SU-DHL-6 (cell line): Measurements from ENCODE around the gene LRRK1.

Experiments used
- H2AFZ ChIP-seq: fragments of 200-600 bp; sonication (generic); 2 replicates; pipeline ENCODE4 v1.6.1; 2014; ENCODE audit warnings: low read depth, mild to moderate bottlenecking, moderate library complexity, mixed read lengths, antibody characterized with exemption, low read length; ENCODE audit not compliant: severe bottlenecking
- H3F3A ChIP-seq: fragments of 200-600 bp; shearing (Covaris generic); 2 replicates; pipeline ENCODE4 v1.6.0; 2016; ENCODE audit warnings: antibody characterized with exemption, mild to moderate bottlenecking; ENCODE audit not compliant: insufficient read depth
- H3K27ac ChIP-seq: fragments of 200-600 bp; sonication (generic); 2 replicates; pipeline ENCODE4 v1.5.1; 2016; ENCODE audit warnings: low read depth, mild to moderate bottlenecking, low read length, moderate library complexity, mixed read lengths
- H3K27me3 ChIP-seq: fragments of 200-600 bp; sonication (generic), shearing (Covaris generic); 2 replicates; pipeline ENCODE4 v1.6.0; 2014; ENCODE audit warnings: mild to moderate bottlenecking, low read length
- H3K36me3 ChIP-seq: fragments of 200-600 bp; sonication (generic); 2 replicates; pipeline ENCODE4 v1.6.1; 2014; ENCODE audit warnings: mild to moderate bottlenecking, low read length, mixed read lengths
- H3K4me2 ChIP-seq: fragments of 300-600, 200-600 bp; shearing (Covaris generic), sonication (generic); 2 replicates; pipeline ENCODE4 v1.6.0; 2014; ENCODE audit warnings: low read length, low read depth, mild to moderate bottlenecking; ENCODE audit not compliant: poor library complexity, severe bottlenecking
- H3K4me3 ChIP-seq: fragments of 200-600 bp; sonication (generic); 2 replicates; pipeline ENCODE4 v1.5.1; 2014; ENCODE audit warnings: antibody characterized with exemption, low read length, mild to moderate bottlenecking, mixed read lengths; ENCODE audit not compliant: insufficient read depth, poor library complexity, severe bottlenecking
- H3K79me2 ChIP-seq: fragments of 200-600 bp; sonication (generic); 2 replicates; pipeline ENCODE4 v1.6.1; 2014; ENCODE audit warnings: mild to moderate bottlenecking, low read length, moderate library complexity; ENCODE audit not compliant: insufficient read depth
- H3K9ac ChIP-seq: fragments of 200-600 bp; sonication (generic); 2 replicates; pipeline ENCODE4 v1.7.0; 2014; ENCODE audit warnings: mild to moderate bottlenecking, low read length
- H3K9me2 ChIP-seq: fragments of 200-600 bp; sonication (generic); replicated peaks from 2 replicates; pipeline ENCODE4 v1.6.1; 2014; ENCODE audit warnings: low read length; ENCODE audit not compliant: insufficient read depth
- H3K9me3 ChIP-seq: fragments of 200-600 bp; sonication (generic); 2 replicates; pipeline ENCODE4 v1.6.1; 2014; ENCODE audit warnings: low read length, mixed read lengths; ENCODE audit not compliant: insufficient read depth
- H4K20me1 ChIP-seq: fragments of 200-600 bp; sonication (generic); 2 replicates; pipeline ENCODE4 v1.6.1; 2014; ENCODE audit warnings: low read depth, mild to moderate bottlenecking, antibody characterized with exemption, low read length, moderate library complexity, mixed read lengths
- EZH2phosphoT487 ChIP-seq: fragments of 200-600 bp; sonication (generic), shearing (Covaris generic); conservative IDR thresholded peaks from 2 replicates; pipeline ENCODE4 v1.6.1; 2018; ENCODE audit warnings: mild to moderate bottlenecking, antibody characterized with exemption, low read length, moderate library complexity, mixed read lengths
- TF ChIP-seq, protein P1 (sequence below): fragments of 200-600 bp; sonication (generic); IDR thresholded peaks from one replicate; pipeline ENCODE4 v1.5.1; 2017; ENCODE audit warnings: antibody characterized with exemption, mild to moderate bottlenecking, low read length, moderate library complexity; ENCODE audit not compliant: insufficient read depth, poor library complexity, severe bottlenecking

Gene LRRK1

GRCh38 chr15:100918690-100919480 is at the start of gene LRRK1:
Gene LRRK1 (plus strand): TSS chr15:100919357. CDS start chr15:100924633, 5,276 bp downstream.
- TF ChIP-seq EZH2phosphoT487: no peak
- TF ChIP-seq, protein P1, sequence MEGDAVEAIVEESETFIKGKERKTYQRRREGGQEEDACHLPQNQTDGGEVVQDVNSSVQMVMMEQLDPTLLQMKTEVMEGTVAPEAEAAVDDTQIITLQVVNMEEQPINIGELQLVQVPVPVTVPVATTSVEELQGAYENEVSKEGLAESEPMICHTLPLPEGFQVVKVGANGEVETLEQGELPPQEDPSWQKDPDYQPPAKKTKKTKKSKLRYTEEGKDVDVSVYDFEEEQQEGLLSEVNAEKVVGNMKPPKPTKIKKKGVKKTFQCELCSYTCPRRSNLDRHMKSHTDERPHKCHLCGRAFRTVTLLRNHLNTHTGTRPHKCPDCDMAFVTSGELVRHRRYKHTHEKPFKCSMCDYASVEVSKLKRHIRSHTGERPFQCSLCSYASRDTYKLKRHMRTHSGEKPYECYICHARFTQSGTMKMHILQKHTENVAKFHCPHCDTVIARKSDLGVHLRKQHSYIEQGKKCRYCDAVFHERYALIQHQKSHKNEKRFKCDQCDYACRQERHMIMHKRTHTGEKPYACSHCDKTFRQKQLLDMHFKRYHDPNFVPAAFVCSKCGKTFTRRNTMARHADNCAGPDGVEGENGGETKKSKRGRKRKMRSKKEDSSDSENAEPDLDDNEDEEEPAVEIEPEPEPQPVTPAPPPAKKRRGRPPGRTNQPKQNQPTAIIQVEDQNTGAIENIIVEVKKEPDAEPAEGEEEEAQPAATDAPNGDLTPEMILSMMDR: no peak
- Histone ChIP-seq H2AFZ (peak within 1 kb of the TSS; percentile 10), H3F3A (peaks cover 40% of the 10 kb centered on the region), H4K20me1 (no peaks in the 10 kb centered on the region), H3K79me2 (peaks cover 74% of the 10 kb centered on the region), H3K9me3 (no peaks in the 10 kb centered on the region), H3K27me3 (no peaks in the 10 kb centered on the region), H3K9me2 (no peaks in the 10 kb centered on the region), H3K27ac (peak within 1 kb of the TSS; percentile 98), H3K4me2 (peak within 1 kb of the TSS; percentile 95), H3K4me3 (peak within 1 kb of the TSS; percentile 89), H3K9ac (peak within 1 kb of the TSS; percentile 98), H3K36me3 (peaks cover 32% of the 10 kb centered on the region)

- TF ChIP-seq, protein P1: peak; percentile 63
- TF ChIP-seq EZH2phosphoT487: no peak
- no peaks in the 10 kb centered on the region for H3K79me2 ChIP-seq
- H3K9me2 ChIP-seq: no peaks in the 10 kb centered on the region
- H3K4me3 ChIP-seq: no peak overlapping the region
- peaks cover 5% of the 10 kb centered on the region; the same call in 1 of the 2 replicates for H3K27me3 ChIP-seq
- no peak overlapping the region for H2AFZ ChIP-seq
- no peak overlapping the region for H3K4me2 ChIP-seq
- no peaks in the 10 kb centered on the region for H3K36me3 ChIP-seq
- H3K9ac ChIP-seq: no peak overlapping the region
- H3F3A ChIP-seq: no peaks in the 10 kb centered on the region
- no peak overlapping the region for H3K27ac ChIP-seq
- no peaks in the 10 kb centered on the region for H4K20me1 ChIP-seq
- H3K9me3 ChIP-seq: peaks cover 10% of the 10 kb centered on the region; the same call in 1 of the 2 replicates
These were observed 46.0 kb upstream of the LRRK1 start for GRCh38 chr15:100873029-100873677.

GRCh38 chr15:100875495-100875894 is 43.7 kb upstream of the LRRK1 start:
- H3K27ac ChIP-seq: no peak overlapping the region
- H3K36me3 ChIP-seq: no peaks in the 10 kb centered on the region
- no peaks in the 10 kb centered on the region for H3K27me3 ChIP-seq
- no peak overlapping the region for H3K9ac ChIP-seq
- H3K4me2 ChIP-seq: no peak overlapping the region
- no peaks in the 10 kb centered on the region for H3K79me2 ChIP-seq
- no peaks in the 10 kb centered on the region for H3K9me2 ChIP-seq
- H3K4me3 ChIP-seq: no peak overlapping the region
- no peak for TF ChIP-seq EZH2phosphoT487
- TF ChIP-seq, protein P1: no peak
- no peaks in the 10 kb centered on the region for H4K20me1 ChIP-seq
- H2AFZ ChIP-seq: no peak overlapping the region
- H3K9me3 ChIP-seq: no peaks in the 10 kb centered on the region
- H3F3A ChIP-seq: no peaks in the 10 kb centered on the region
